Right lobe of liver (tissue), 4 donors: ENCODE results near the gene RAX.

ENCODE experiments used
- CTCF ChIP-seq, 4 donors: fragments of 200-600 bp in 3 of 4; fragments of 450-650 bp in 1 of 4; IDR thresholded peaks; one replicate each; pipeline versions ENCODE4 v1.5.1 to v1.8.0; 2016 to 2022; ENCODE audit warnings: antibody characterized with exemption in 4 of 4, mild to moderate bottlenecking in 2 of 4
- POLR2A ChIP-seq: fragments of 450-650 bp; IDR thresholded peaks from one replicate; pipeline ENCODE4 v1.6.1; 2017; ENCODE audit warnings: antibody characterized with exemption, mild to moderate bottlenecking
- donor health status: DM: no; HTN: no; CAD: no.
- donor health status: DM: no; HTN: no; CAD: no.
- donor health status: DM: no; HTN: yes; CAD: no.

- peak in 1 of 4 donors; percentile 4 for TF ChIP-seq CTCF (IDR thresholded peaks at IDR 0.05)
- TF ChIP-seq POLR2A, result no peak
Observed at GRCh38 chr18:59272891-59273758, at the start of gene RAX.
